ENCODE measurements around the gene DUS3L.

DNA sequence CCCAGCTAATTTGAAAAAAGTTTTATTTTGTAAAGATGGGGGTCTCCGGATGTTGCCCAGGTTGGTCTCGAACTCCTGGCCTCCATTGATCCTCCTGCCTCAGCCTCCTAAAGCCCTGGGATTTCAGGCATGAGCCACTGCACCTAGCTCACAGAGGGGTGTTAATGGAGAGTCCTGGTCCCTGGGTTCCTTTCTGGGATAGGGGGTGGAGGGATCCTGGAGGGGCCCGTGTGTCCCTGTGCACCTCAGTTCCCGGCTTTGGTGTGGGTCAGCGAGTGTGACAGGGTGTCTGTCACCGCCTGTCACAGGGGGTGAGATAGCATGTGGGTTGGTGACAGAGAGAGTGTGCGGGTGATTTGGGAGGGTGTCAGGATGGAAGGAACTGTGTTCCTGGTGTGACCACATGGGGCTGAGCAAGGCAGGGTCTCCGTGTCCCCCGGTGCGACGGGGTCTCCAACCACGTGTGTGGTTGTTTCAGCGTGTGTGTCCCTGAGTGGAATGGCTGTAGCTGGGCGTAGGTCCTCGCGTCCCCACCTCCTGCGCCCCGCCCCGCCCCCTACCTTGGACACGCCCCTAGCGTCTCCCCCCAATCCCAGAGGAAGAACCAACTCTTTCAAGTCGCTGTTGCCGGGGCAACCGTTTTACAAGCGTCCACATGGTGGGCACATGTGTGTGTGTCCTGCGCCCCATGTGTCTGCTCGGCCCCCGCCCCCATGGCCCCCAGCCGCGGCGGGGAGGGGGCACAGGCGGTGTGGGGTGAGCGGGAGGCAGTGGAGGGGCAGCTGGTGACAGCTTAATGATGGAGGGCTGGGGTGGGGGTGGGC is 11.0 kb upstream of the DUS3L start:
- TF ChIP-seq POLR2A (IDR thresholded peaks at IDR 0.05) = no peak
- TF ChIP-seq, protein P1, sequence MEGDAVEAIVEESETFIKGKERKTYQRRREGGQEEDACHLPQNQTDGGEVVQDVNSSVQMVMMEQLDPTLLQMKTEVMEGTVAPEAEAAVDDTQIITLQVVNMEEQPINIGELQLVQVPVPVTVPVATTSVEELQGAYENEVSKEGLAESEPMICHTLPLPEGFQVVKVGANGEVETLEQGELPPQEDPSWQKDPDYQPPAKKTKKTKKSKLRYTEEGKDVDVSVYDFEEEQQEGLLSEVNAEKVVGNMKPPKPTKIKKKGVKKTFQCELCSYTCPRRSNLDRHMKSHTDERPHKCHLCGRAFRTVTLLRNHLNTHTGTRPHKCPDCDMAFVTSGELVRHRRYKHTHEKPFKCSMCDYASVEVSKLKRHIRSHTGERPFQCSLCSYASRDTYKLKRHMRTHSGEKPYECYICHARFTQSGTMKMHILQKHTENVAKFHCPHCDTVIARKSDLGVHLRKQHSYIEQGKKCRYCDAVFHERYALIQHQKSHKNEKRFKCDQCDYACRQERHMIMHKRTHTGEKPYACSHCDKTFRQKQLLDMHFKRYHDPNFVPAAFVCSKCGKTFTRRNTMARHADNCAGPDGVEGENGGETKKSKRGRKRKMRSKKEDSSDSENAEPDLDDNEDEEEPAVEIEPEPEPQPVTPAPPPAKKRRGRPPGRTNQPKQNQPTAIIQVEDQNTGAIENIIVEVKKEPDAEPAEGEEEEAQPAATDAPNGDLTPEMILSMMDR (IDR thresholded peaks at IDR 0.05) = no peak
